BLaER1 treated with 17β-estradiol and CSF1 and Interleukin-3, amounts not matched to agents 10 nM and 100 nM (cell line): Measurements from ENCODE around the gene GNAL.

Source experiments
- H3K27ac ChIP-seq, 11 experiments: shearing (Covaris generic); formaldehyde crosslinking; 2 replicates each; pipeline ENCODE4 v1.8.1; 2022
- H3K27me3 ChIP-seq, 11 experiments: shearing (Covaris generic); formaldehyde crosslinking; 2 replicates each; pipeline ENCODE4 v1.8.1; 2022
- H3K36me3 ChIP-seq, 11 experiments: shearing (Covaris generic); formaldehyde crosslinking; 2 replicates each; pipeline ENCODE4 v1.8.1; 2022
- H3K4me1 ChIP-seq, 10 experiments: shearing (Covaris generic); formaldehyde crosslinking; 2 replicates each; pipeline ENCODE4 v1.8.1; 2022
- H3K4me2 ChIP-seq, 11 experiments: shearing (Covaris generic); formaldehyde crosslinking; 2 replicates each; pipeline ENCODE4 v1.8.1; 2022
- H3K4me3 ChIP-seq, 10 experiments: shearing (Covaris generic); formaldehyde crosslinking; 2 replicates each; pipeline ENCODE4 v1.8.1; 2022
- H3K9ac ChIP-seq, 11 experiments: shearing (Covaris generic); formaldehyde crosslinking; 2 replicates each; pipeline ENCODE4 v1.8.1; 2022
- H3K9me3 ChIP-seq, 11 experiments: shearing (Covaris generic); formaldehyde crosslinking; replicated peaks in 1 of 11; 2 replicates each; pipeline ENCODE4 v1.8.1; 2022
- H4K20me1 ChIP-seq, 11 experiments: shearing (Covaris generic); formaldehyde crosslinking; 2 replicates each; pipeline ENCODE4 v1.8.1; 2022
- Cebpa-rat ChIP-seq, 11 experiments: shearing (Covaris generic); IDR thresholded peaks; 2 replicates each; pipeline ENCODE4 v1.8.1; 2022

Gene GNAL

DNA sequence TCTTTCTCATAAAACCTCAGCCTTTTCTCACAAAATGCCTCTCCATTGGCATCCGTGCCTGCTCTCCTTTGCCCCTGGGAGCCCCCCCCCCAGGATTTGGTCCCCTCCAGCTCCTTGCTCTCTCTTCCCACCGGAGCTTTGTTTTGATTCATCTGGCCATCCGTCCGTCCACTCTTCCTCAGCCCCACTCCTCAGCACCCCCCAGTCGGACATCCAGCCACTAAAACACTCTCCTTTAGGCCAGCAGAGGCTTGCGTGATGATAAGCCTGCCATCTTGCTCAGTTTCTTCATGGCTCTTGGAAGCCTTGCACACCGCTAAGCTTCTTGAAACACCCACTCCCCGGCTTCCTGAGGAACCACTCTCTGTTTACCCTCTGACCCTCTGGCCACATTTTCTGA is 31.5 kb upstream of the GNAL start:
- Histone ChIP-seq H3K4me3 (no peak overlapping the region), H3K9me3 (no peaks in the 10 kb centered on the region), H4K20me1 (no peaks in the 10 kb centered on the region), H3K36me3 (no peaks in the 10 kb centered on the region), H3K27ac (no peak overlapping the region), H3K9ac (no peak overlapping the region), H3K27me3 (no peaks in the 10 kb centered on the region), H3K4me1 (peaks cover 0 to 13% (median 0%) of the 10 kb centered on the region in 10 experiments; a peak in 6 of 20 replicates), H3K4me2 (no peak overlapping the region)
- TF ChIP-seq Cebpa-rat (IDR thresholded peaks at IDR 0.05) = no peak

DNA sequence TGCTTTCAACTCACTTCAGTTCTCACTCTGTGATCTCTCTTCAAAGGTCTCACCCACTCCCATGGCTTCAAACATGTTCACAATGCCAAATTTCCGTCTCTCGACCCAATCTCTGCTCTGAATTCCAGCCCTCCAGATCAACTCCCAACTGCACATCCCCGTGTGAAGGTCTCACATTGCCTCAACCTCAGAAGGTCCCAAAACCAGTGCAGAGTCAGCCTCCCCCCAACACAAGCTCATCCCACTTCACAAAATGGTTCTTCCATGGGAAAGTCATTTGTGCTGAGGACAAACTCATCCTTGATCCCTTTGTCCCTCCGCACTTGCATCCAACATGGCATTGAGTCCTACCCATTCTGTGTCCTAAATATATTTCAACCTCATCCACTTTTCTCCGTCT is 31.0 kb upstream of the GNAL start:
- Histone ChIP-seq H3K4me1 (peaks cover 0 to 13% (median 0%) of the 10 kb centered on the region in 10 experiments; a peak in 6 of 20 replicates), H3K4me2 (no peak overlapping the region)
- no peak for TF ChIP-seq Cebpa-rat (IDR thresholded peaks at IDR 0.05)

DNA sequence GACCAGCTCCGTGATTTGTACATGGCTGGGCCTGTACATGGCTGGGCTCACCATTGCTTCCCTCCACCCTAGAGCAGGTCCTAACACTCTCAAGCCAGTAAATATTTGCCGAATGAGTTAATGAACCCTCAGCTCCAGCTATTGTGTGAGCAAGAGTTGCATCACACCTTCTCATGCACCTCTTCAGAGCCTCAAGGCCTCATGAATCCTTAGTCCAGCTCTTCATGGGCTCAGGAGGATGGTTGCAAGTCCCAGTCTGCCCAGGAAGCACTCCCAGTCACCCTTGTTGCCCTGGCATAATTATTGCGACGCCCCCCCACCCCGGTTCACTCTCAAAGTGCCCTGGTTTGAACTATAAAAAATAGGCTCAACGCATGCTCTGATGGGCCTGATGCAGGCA is 30.1 kb upstream of the GNAL start:
- H3K4me1 ChIP-seq = peaks cover 0 to 13% (median 0%) of the 10 kb centered on the region in 10 experiments; a peak in 6 of 20 replicates
- H3K36me3 ChIP-seq = no peaks in the 10 kb centered on the region
- no peak overlapping the region for H3K4me3 ChIP-seq
- H3K27me3 ChIP-seq = no peaks in the 10 kb centered on the region
- no peak overlapping the region for H3K9ac ChIP-seq
- no peaks in the 10 kb centered on the region for H3K9me3 ChIP-seq
- 0 out of 22 replicates have a peak, but pooled peaks of 1 of the 11 experiments have one; percentile 12 for TF ChIP-seq Cebpa-rat (IDR thresholded peaks at IDR 0.05)
- no peak overlapping the region for H3K4me2 ChIP-seq
- no peaks in the 10 kb centered on the region for H4K20me1 ChIP-seq
- H3K27ac ChIP-seq = no peak overlapping the region

More for the DNA sequence above, 31.0 kb upstream of the GNAL start:
- Histone ChIP-seq H3K9me3 (no peaks in the 10 kb centered on the region), H3K27ac (no peak overlapping the region), H4K20me1 (no peaks in the 10 kb centered on the region), H3K9ac (no peak overlapping the region), H3K36me3 (no peaks in the 10 kb centered on the region), H3K27me3 (no peaks in the 10 kb centered on the region), H3K4me3 (no peak overlapping the region)

DNA sequence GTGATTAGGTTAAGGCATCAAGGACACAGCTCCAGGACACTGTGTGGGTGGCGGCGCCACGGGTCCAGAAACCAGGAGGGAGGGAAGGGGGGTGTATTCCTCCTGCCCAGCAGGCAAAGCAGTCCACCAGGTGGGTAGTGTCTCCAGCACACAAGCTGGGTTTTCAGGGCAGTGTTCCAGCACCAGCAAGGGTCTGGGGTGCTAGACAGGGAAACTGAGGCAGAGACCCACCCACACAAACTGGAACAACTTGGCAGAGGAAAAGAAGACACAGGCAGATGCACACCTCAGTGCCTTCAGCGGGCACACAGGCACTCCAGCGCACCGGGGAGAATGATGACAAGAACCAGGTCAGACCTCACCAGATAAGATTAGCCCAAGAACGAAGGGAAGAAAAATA is 28.4 kb upstream of the GNAL start:
- no peaks in the 10 kb centered on the region for H3K27me3 ChIP-seq
- H3K4me3 ChIP-seq = no peak overlapping the region
- peaks cover 0 to 13% (median 0%) of the 10 kb centered on the region in 10 experiments; a peak in 6 of 20 replicates for H3K4me1 ChIP-seq

DNA sequence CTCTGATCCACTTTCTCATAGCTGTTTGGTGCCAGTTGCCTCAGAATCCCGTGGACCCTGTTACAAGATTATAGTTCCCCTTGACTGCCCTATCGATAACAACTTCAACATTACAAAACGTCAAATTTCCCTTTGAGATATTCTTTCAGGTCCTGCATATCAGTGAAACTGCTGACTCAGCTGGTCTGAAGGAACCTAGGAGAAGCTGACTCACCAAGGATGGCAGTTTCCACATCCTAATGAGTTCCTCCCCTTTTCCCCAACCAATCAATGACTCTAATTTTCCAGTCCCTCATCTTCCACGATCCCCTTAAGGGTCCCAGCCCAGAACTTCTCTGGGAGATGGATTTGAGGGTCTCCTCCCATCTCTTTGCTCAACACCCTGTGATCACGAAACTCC is 27.6 kb upstream of the GNAL start:
- Histone ChIP-seq H3K36me3 (no peaks in the 10 kb centered on the region), H3K4me3 (no peak overlapping the region), H3K27ac (no peak overlapping the region; a peak in 1 of 22 replicates), H4K20me1 (no peaks in the 10 kb centered on the region), H3K4me2 (peak overlapping the region in 5 of 11 experiments; percentile 8 to 53 (median 39); a peak in 7 of 22 replicates), H3K4me1 (peaks cover 0 to 13% (median 0%) of the 10 kb centered on the region in 10 experiments; a peak in 6 of 20 replicates), H3K9ac (no peak overlapping the region), H3K9me3 (no peaks in the 10 kb centered on the region), H3K27me3 (no peaks in the 10 kb centered on the region)
- no peak for TF ChIP-seq Cebpa-rat (IDR thresholded peaks at IDR 0.05)

More for the DNA sequence above, 28.4 kb upstream of the GNAL start:
- no peak for TF ChIP-seq Cebpa-rat (IDR thresholded peaks at IDR 0.05)
- peak overlapping the region in 4 of 11 experiments; percentile 8 to 53 (median 45); a peak in 6 of 22 replicates for H3K4me2 ChIP-seq
- H3K27ac ChIP-seq = no peak overlapping the region; a peak in 1 of 22 replicates
- no peaks in the 10 kb centered on the region for H3K9me3 ChIP-seq
- no peak overlapping the region for H3K9ac ChIP-seq
- H3K36me3 ChIP-seq = no peaks in the 10 kb centered on the region
- no peaks in the 10 kb centered on the region for H4K20me1 ChIP-seq

DNA sequence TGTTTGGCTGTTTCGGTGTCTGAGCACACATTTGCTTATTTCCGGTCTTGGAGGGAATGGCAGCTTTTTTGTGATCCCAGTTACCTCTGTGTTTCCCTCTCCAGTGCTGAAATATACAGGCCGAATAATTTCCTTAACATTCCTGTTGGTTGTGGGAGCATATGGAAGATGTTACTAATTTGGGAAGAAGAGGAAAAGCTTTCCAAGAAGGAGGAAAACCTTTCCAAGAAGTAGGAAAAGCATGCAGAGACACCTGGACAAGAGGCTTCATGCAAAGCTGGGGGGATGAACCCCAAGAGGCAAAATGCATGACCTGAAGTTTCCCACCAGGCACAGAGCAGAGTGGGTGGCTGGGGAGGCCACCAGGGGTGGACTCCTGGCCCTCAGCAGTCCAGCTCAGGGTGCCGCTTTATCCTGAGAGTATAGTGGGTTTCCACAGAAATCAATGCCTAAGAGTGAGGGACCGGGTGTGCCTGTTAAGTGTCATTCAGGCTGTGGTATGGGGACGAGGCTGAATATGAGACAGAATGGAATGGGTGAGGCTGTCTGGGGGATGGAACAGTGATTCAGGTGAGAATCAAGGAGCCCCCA is 25.5 kb upstream of the GNAL start:
- Histone ChIP-seq H3K4me1 (peaks cover 0 to 13% (median 0%) of the 10 kb centered on the region in 10 experiments; a peak in 6 of 20 replicates), H3K36me3 (no peaks in the 10 kb centered on the region), H3K9me3 (no peaks in the 10 kb centered on the region), H3K27ac (no peak overlapping the region), H3K27me3 (no peaks in the 10 kb centered on the region), H3K9ac (no peak overlapping the region), H3K4me2 (no peak overlapping the region), H3K4me3 (no peak overlapping the region), H4K20me1 (no peaks in the 10 kb centered on the region)
- no peak for TF ChIP-seq Cebpa-rat (IDR thresholded peaks at IDR 0.05)

DNA sequence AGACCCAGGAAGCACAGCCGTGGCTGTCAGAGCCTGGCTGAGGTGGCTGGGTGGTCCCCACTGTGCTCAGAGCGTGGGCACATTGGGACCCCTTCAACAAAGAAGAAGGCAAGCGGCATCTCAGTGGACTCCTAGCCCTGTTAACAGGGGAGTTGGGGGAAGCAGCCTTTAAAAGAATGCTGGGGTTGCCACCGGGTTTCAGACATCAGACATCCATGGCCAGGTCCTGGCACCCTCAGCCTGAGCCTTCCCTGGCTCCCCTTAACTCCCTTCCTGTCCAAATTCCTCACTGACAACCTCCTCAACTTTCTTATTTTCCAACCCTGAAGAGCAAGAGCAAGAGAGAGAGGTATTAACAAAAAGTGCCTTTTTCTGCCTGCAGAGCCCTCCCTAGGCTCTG is 24.8 kb upstream of the GNAL start:
- Histone ChIP-seq H4K20me1 (no peaks in the 10 kb centered on the region), H3K36me3 (no peaks in the 10 kb centered on the region), H3K4me3 (no peak overlapping the region), H3K4me2 (no peak overlapping the region), H3K4me1 (peaks cover 0 to 13% (median 0%) of the 10 kb centered on the region in 10 experiments; a peak in 6 of 20 replicates), H3K9ac (no peak overlapping the region), H3K9me3 (no peaks in the 10 kb centered on the region), H3K27me3 (no peaks in the 10 kb centered on the region), H3K27ac (no peak overlapping the region)
- no peak for TF ChIP-seq Cebpa-rat (IDR thresholded peaks at IDR 0.05)

- Histone ChIP-seq H3K4me3 (no peak overlapping the region), H3K9ac (no peak overlapping the region), H3K27ac (no peak overlapping the region), H3K4me1 (peaks cover 0 to 13% (median 6%) of the 10 kb centered on the region in 10 experiments; a peak in 7 of 20 replicates), H3K4me2 (no peak overlapping the region), H3K27me3 (no peaks in the 10 kb centered on the region), H3K36me3 (no peaks in the 10 kb centered on the region), H4K20me1 (no peaks in the 10 kb centered on the region), H3K9me3 (no peaks in the 10 kb centered on the region)
- TF ChIP-seq Cebpa-rat (IDR thresholded peaks at IDR 0.05) = no peak
Observed at GRCh38 chr18:11665146-11665545, 23.9 kb upstream of the GNAL start.

DNA sequence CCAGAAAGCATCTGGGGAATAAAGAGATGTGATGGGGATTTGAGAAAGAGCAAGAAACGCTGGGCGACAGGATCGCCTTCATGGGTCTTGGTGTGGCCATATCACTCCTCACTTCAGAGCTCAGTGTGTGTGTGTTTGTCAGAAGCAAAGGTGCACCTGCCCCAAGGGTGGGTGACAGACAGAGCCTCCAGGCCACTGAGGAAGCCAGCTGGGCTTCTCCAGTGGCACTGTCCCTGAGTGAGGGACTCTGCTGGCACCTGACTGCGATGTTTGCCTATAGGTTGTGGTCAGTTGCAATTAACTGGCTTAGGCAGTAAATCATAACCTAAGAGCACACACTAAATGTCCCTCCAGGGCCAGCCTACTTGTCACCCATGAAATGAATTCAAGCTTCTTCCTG is 23.5 kb upstream of the GNAL start:
- Histone ChIP-seq H3K4me3 (no peak overlapping the region), H3K4me1 (peaks cover 0 to 12% (median 6%) of the 10 kb centered on the region in 10 experiments; a peak in 7 of 20 replicates), H3K27ac (no peak overlapping the region), H4K20me1 (no peaks in the 10 kb centered on the region), H3K4me2 (no peak overlapping the region), H3K36me3 (no peaks in the 10 kb centered on the region), H3K27me3 (no peaks in the 10 kb centered on the region), H3K9ac (no peak overlapping the region), H3K9me3 (no peaks in the 10 kb centered on the region)
- no peak for TF ChIP-seq Cebpa-rat (IDR thresholded peaks at IDR 0.05)

DNA sequence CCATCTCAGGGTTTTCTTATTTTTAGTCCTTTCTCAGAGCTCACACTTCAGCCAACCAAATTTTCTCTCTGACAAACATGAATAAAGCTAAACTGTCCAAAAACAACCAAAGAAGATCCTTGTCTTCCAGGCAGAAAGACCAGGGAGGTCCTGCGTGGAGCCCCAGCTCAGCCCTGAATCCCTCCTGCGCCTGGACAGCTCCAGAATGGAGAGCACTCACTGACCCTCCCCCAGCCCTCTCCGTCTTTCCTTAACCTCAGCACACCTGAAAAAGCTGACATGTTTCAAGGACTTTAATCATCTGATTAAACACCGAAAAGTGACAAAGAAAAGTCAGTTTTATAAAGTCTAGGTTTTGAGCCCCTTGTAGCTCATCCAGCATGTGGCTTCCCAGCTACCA is 22.9 kb upstream of the GNAL start:
- Histone ChIP-seq H3K4me1 (peaks cover 0 to 7% (median 5%) of the 10 kb centered on the region in 10 experiments; a peak in 7 of 20 replicates), H3K9me3 (no peaks in the 10 kb centered on the region), H3K4me3 (no peak overlapping the region), H4K20me1 (no peaks in the 10 kb centered on the region), H3K27me3 (no peaks in the 10 kb centered on the region), H3K4me2 (no peak overlapping the region), H3K36me3 (no peaks in the 10 kb centered on the region), H3K9ac (no peak overlapping the region), H3K27ac (no peak overlapping the region)
- TF ChIP-seq Cebpa-rat (IDR thresholded peaks at IDR 0.05) = no peak
